ENCODE results near the gene PEMT. TPM values are rescaled to one million over a fixed set of nuclear protein-coding genes. Genes with fewer than 3 reads are reported as not detected.

The PEMT gene
- total RNA-seq, 2 experiments from 2014 or later = 13.1 to 13.9 TPM

GRCh38 chr17:17623904-17624303 lies 32.4 kb upstream of the PEMT start:
- Mint-ChIP-seq H3K9me3 (no peaks in the 10 kb centered on the region), H3K4me3 (no peak overlapping the region)
- no peak for ATAC-seq (ENCODE audit: low read depth)

DNA sequence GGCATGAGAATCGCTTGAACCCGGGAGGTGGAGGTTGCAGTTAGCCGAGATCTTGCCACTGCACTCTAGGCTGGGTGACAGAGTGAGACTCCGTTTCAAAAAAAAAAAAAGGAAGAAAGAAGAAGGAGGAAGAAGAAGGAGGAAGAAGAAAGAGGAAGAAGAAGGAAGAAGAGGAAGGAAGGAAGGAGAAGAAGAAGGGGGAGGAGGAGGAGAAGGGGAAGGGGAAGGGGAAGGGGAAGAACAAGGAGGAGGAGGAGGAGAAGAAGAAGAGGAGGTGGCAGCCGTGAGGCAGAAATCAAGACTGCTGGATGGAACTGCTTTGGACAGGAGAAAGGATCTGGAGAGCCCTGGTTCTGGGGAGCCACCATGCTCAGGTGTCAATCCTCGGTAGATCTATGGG lies 29.7 kb upstream of the PEMT start:
- Mint-ChIP-seq H3K27me3 (peaks cover 11% of the 10 kb centered on the region), H3K4me1 (peaks cover 10% of the 10 kb centered on the region), H3K27ac (no peak overlapping the region), H3K9me3 (no peaks in the 10 kb centered on the region), H3K36me3 (no peaks in the 10 kb centered on the region), H3K4me3 (no peak overlapping the region)
- POLR2A ChIA-PET = no interaction called here
- DNase-seq = no peak
- ATAC-seq (ENCODE audit: low read depth) = no peak

More at GRCh38 chr17:17623904-17624303, 32.4 kb upstream of the PEMT start:
- Mint-ChIP-seq H3K27ac (no peak overlapping the region), H3K36me3 (no peaks in the 10 kb centered on the region), H3K27me3 (peaks cover 9% of the 10 kb centered on the region), H3K4me1 (peaks cover 15% of the 10 kb centered on the region)
- DNase-seq = no peak
- POLR2A ChIA-PET = interaction anchor here (0.7 kb wide), 1 partner anchor 43 kb away, joined by 3 read pairs; no protein-coding TSS in a partner anchor

- Mint-ChIP-seq H3K27ac (no peak overlapping the region), H3K4me3 (no peak overlapping the region), H3K27me3 (peaks cover 2% of the 10 kb centered on the region), H3K36me3 (no peaks in the 10 kb centered on the region), H3K9me3 (peaks cover 4% of the 10 kb centered on the region), H3K4me1 (peaks cover 2% of the 10 kb centered on the region)
- POLR2A ChIA-PET = interaction anchor here (0.5 kb wide), 1 partner anchor 278 kb away, joined by 3 read pairs; no protein-coding TSS in a partner anchor
- ATAC-seq (ENCODE audit: low read depth) = peak; percentile 92
- DNase-seq = no peak
Measured at GRCh38 chr17:17613708-17614114, 22.2 kb upstream of the PEMT start.

GRCh38 chr17:17612085-17613022 lies 20.8 kb upstream of the PEMT start:
- Mint-ChIP-seq H3K4me1 (peaks cover 2% of the 10 kb centered on the region), H3K27me3 (peaks cover under 1% of the 10 kb centered on the region), H3K36me3 (no peaks in the 10 kb centered on the region), H3K9me3 (peaks cover 4% of the 10 kb centered on the region), H3K27ac (no peak overlapping the region), H3K4me3 (no peak overlapping the region)
- DNase-seq (no peak), ATAC-seq (ENCODE audit: low read depth) (no peak)
- POLR2A ChIA-PET = no interaction called here

DNA sequence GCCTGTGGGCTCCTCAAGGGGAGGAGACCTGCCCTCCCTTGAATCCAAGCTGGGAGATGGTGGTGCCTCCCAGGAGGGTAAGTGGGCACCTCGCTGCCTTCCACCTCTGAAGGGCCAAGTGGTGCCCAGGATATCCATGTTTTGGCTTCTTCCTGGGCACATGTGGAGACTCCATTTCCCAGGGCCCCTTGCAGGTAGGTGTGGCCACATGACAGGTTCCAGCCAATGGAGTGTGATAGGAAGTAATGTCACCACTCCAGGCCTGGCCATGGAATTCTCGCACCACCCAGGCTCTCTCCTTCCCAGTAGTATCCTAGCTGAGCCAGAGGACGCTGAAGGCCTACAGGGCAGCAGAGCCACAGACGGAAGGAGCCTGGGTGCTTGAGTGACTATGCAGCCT lies 17.6 kb upstream of the PEMT start:
- peaks cover 2% of the 10 kb centered on the region for H3K4me1 Mint-ChIP-seq

GRCh38 chr17:17606416-17607000 lies 15.0 kb upstream of the PEMT start:
- peaks cover 2% of the 10 kb centered on the region for H3K27me3 Mint-ChIP-seq
- DNase-seq (no peak), ATAC-seq (ENCODE audit: low read depth) (no peak)
- POLR2A ChIA-PET = no interaction called here
- no peaks in the 10 kb centered on the region for H3K36me3 Mint-ChIP-seq
- no peak overlapping the region for H3K27ac Mint-ChIP-seq
- no peaks in the 10 kb centered on the region for H3K9me3 Mint-ChIP-seq
- H3K4me1 Mint-ChIP-seq = no peaks in the 10 kb centered on the region
- H3K4me3 Mint-ChIP-seq = no peak overlapping the region

More for the DNA sequence above, 17.6 kb upstream of the PEMT start:
- ATAC-seq (ENCODE audit: low read depth) (no peak), DNase-seq (no peak)
- H3K4me3 Mint-ChIP-seq = no peak overlapping the region
- no peaks in the 10 kb centered on the region for H3K36me3 Mint-ChIP-seq
- H3K27ac Mint-ChIP-seq = no peak overlapping the region
- H3K9me3 Mint-ChIP-seq = peaks cover 2% of the 10 kb centered on the region
- POLR2A ChIA-PET = no interaction called here
- peaks cover 2% of the 10 kb centered on the region for H3K27me3 Mint-ChIP-seq

GRCh38 chr17:17605729-17606088 lies 14.2 kb upstream of the PEMT start:
- Mint-ChIP-seq H3K4me1 (no peaks in the 10 kb centered on the region), H3K9me3 (no peaks in the 10 kb centered on the region), H3K4me3 (no peak overlapping the region), H3K36me3 (no peaks in the 10 kb centered on the region), H3K27ac (no peak overlapping the region), H3K27me3 (peaks cover 2% of the 10 kb centered on the region)
- DNase-seq (no peak), ATAC-seq (ENCODE audit: low read depth) (no peak)
- POLR2A ChIA-PET = no interaction called here

- Mint-ChIP-seq H3K27me3 (peaks cover 2% of the 10 kb centered on the region), H3K4me3 (no peak overlapping the region), H3K36me3 (no peaks in the 10 kb centered on the region), H3K27ac (no peak overlapping the region), H3K4me1 (no peaks in the 10 kb centered on the region), H3K9me3 (no peaks in the 10 kb centered on the region)
- DNase-seq (no peak), ATAC-seq (ENCODE audit: low read depth) (no peak)
- POLR2A ChIA-PET = no interaction called here
Measured at GRCh38 chr17:17605083-17605728, 13.7 kb upstream of the PEMT start.

DNA sequence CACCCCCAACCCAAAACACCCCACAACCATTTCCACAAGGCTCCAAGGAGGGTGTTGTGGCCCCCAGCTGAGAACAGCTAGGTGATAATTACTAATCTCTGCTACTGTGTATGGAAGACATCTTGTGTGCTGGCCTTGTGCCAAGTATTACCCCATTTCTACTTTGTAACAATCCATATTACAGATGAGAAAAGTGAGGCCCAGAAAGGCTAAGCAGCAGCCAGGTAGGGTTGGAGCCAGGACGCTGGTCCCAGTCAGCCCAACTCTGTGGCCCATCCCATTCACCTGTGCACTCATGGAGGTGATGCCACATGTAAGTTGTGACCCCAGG lies 12.4 kb upstream of the PEMT start:
- Mint-ChIP-seq H3K27me3 (peaks cover 2% of the 10 kb centered on the region), H3K9me3 (no peaks in the 10 kb centered on the region), H3K36me3 (no peaks in the 10 kb centered on the region), H3K4me1 (no peaks in the 10 kb centered on the region), H3K4me3 (no peak overlapping the region), H3K27ac (no peak overlapping the region)
- DNase-seq = no peak
- no peak for ATAC-seq (ENCODE audit: low read depth)
- POLR2A ChIA-PET = no interaction called here

DNA sequence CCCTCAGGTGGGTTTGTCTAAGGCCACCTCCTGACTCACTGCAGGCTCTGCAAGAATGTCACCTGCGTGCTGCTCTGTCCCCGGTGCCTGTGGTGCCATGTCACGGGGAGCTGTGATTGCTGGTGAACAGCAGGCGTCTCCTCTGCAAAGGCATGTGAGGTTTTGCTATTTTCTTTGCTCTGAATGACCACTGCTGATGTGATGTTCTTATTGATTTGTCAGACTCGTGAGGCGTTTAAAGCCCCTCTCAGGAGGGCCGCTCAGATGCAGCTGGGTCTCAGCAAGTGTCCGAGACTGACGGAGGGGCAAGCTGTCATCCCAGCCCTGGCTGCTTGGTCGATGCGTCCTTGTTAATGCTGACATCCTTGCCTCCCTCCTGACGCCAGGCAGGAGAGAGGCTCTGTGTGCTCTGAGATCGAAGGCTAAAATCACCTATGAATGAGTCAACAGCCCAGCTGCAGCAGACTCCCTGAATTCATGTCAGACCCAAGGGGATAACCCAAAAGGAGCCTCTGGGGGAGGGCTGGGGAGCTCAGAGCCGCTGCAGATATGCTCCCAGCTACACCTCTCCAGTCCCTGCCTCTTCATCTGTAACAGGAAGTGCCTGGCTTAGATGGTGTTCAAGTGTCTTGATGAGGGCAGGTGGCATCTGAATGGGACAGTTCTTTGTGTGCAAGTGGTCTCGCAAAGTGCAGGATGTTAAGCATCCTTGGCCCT lies 11.8 kb upstream of the PEMT start:
- ATAC-seq (ENCODE audit: low read depth) (no peak), DNase-seq (no peak)
- H3K9me3 Mint-ChIP-seq = no peaks in the 10 kb centered on the region
- no peak overlapping the region for H3K27ac Mint-ChIP-seq
- H3K36me3 Mint-ChIP-seq = no peaks in the 10 kb centered on the region
- no peaks in the 10 kb centered on the region for H3K4me1 Mint-ChIP-seq
- POLR2A ChIA-PET = no interaction called here
- no peak overlapping the region for H3K4me3 Mint-ChIP-seq
- peaks cover 2% of the 10 kb centered on the region for H3K27me3 Mint-ChIP-seq

GRCh38 chr17:17599965-17600364 lies 8.5 kb upstream of the PEMT start:
- POLR2A ChIA-PET = no interaction called here
- no peak for ATAC-seq (ENCODE audit: low read depth)

DNA sequence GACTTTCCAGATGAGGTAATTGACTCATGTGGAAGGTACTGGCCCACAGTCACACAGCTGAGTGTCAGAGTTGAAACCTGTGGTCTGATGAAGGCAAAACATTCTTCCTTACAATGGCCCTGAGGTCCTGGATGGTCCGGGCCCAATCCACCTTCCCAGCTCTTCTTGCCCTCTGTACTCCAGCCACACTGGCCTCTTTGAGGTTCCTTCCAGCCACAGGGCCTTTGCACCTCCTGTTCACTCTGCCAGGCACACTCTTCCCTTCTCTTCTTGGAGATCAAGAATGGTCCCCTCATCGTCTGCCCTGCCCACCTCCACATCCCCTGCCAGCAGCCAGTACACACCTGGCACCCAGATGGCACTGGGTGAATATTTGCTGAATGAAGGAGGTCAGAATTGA lies 6.5 kb upstream of the PEMT start:
- H3K27me3 Mint-ChIP-seq = no peaks in the 10 kb centered on the region
- no peaks in the 10 kb centered on the region for H3K9me3 Mint-ChIP-seq
- no peak for DNase-seq
- no peak for ATAC-seq (ENCODE audit: low read depth)
- H3K4me3 Mint-ChIP-seq = no peak overlapping the region
- H3K27ac Mint-ChIP-seq = no peak overlapping the region
- no peaks in the 10 kb centered on the region for H3K36me3 Mint-ChIP-seq
- no peaks in the 10 kb centered on the region for H3K4me1 Mint-ChIP-seq
- POLR2A ChIA-PET = no interaction called here

More at GRCh38 chr17:17599965-17600364, 8.5 kb upstream of the PEMT start:
- no peak overlapping the region for H3K27ac Mint-ChIP-seq
- H3K36me3 Mint-ChIP-seq = no peaks in the 10 kb centered on the region
- H3K27me3 Mint-ChIP-seq = no peaks in the 10 kb centered on the region
- no peaks in the 10 kb centered on the region for H3K4me1 Mint-ChIP-seq
- no peak for DNase-seq
- H3K4me3 Mint-ChIP-seq = no peak overlapping the region
- no peaks in the 10 kb centered on the region for H3K9me3 Mint-ChIP-seq

DNA sequence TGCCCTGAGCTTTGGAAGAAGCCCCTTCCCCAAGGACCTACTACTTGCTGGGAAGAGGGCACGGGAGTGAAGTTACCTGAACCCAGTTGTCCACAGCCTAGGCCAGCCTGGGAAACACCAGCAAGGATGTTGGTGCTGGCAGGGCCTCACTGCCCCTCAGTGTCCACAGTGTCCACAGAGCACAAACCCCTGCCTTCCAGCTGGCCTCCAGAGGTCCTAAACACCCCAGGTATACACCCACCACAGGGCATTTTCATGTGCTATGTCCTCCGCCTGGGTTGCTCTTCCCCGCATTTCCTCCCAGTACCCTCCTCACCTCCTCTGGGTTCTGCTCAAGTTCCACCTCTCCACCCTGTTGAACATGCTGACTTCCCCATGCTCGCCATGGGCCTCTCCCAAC lies 4.2 kb upstream of the PEMT start:
- Mint-ChIP-seq H3K36me3 (no peaks in the 10 kb centered on the region), H3K4me1 (peaks cover 8% of the 10 kb centered on the region), H3K27me3 (no peaks in the 10 kb centered on the region), H3K9me3 (no peaks in the 10 kb centered on the region), H3K4me3 (no peak overlapping the region), H3K27ac (peak overlapping the region; percentile 9)
- DNase-seq (no peak), ATAC-seq (ENCODE audit: low read depth) (no peak)
- POLR2A ChIA-PET = no interaction called here
